HTR-8/SVneo (cell line): ENCODE measurements around the gene CLDN8.
A peak's percentile ranks its signal among the peaks of the same experiment; 100 is the strongest.

Experiments
- DNase-seq: peaks from one replicate; pipeline ENCODE4 v3.0.0; 2011; ENCODE audit warnings: low spot score, mixed read lengths; ENCODE audit not compliant: insufficient read length
- FAIRE-seq: peaks from 2 replicates; lab custom pipeline; 2011; peaks lifted over from hg19 to GRCh38; lab: Jason Lieb, UNC

Gene CLDN8

DNA sequence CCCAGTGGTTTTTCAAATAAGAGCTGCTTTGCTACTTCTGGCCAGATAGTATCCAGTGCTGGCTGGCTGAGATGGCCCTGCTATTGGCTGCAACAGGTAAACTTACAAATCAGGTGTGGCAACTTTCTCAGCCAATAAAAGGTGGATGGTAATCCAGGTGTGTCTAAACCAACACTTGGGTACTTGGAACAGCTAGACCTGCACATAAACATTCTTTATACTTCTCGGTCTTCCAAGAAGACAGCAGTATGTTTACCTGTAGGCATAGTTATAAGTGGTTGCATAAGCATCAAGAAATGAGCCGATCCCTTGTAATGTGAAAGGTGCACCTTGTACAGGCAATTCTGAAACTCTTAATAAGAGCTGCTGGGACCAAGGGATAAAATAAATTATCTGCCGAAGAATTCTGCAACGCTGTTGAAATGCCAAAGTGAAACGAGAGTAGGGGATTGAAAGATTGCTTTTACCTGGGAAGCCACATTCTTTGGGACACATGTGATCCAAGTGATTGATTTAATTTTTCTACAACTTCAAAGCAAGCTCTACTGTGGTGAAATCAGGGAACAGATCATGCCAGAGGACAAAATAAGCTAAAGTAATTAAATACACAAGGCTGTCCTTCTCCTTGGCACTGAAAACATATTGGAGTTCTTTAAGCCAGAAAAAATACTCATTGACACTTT lies at the start of gene CLDN8:
TSS of gene CLDN8 (minus strand) at position 57 of the 683 bp plus-strand sequence. CDS start 172 bp downstream, outside the sequence.
- no peak for DNase-seq
- FAIRE-seq: no peak

DNA sequence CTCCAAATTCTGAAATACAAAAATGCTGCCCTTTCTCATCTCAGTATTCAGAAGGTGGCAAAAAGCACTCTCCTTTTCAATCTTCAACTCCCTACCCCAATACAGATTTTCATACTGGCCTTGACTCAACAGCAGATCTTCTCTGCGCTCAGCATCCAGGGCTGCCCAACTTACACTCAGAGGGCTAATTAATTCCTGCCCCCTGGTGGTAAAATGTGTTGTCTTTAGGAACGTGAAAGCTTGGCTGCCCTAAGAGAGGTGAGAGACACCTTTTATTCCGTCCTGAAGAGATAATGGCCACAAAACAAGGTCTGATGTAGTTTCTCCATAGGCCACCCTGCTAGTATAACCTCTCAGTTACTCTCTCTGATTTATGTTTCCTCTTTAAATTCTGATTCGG lies 41.9 kb upstream of the CLDN8 start:
- FAIRE-seq: no peak
- DNase-seq: peak; percentile 3

DNA sequence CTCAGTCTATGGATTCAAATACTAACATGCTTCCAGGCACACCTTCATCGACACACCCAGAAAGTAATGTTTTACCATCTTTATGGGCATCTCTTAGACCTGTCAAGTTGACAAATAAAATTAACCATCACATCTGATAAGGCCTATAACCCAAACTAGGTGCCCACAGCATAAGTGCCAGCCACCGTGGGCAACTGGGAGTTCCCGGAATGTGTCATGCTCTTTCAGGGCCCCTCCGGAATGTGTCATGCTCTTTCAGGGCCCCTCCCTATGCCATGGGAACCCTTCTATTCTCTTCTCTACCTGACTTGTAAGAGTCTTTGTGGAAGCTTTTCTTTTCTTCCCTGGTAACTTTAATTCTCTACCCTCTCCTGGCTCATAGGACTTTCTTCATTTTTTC lies 40.2 kb upstream of the CLDN8 start:
- FAIRE-seq: no peak
- DNase-seq: no peak

GRCh38 chr21:30255679-30256078 lies 39.8 kb upstream of the CLDN8 start:
- DNase-seq: no peak
- FAIRE-seq: no peak

DNA sequence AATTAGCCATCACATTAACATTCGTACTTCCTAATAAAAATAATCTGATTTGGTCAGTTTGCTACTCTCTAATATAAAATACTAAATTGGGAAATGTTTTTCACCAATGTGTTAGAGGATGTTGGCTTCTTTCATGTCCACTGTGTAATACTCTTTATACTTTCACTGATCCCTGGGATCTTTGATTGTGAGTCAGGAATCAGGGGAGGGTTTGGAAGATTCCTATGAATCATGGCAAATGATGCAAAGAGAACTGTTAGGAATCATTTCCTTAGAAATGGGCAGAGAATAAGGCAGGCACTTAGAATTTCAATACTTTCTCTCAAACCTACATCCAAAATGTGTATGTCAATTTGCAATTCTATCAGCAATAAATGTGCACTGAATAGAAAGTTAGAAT lies 35.9 kb upstream of the CLDN8 start:
- FAIRE-seq: no peak

DNA sequence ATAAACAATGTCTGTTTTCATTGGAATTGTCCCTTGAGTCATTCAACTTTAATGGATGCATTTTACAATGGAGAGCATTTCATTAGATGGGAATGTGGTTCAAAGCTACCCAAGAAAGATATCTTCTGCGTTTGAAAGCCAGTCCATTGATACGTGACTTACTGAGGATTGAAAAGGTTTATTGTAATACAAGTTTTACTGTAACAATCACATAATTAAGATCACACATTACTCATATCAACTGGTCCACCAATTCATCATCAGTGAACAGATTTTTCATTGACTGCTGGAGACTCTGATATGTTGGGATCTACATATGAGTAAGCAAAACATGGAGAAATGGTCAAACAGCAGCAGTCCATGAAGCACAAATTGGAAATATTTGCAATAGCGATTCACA lies 34.0 kb upstream of the CLDN8 start:
- DNase-seq: no peak
- FAIRE-seq: no peak

More for the DNA sequence above, 35.9 kb upstream of the CLDN8 start:
- DNase-seq: no peak

DNA sequence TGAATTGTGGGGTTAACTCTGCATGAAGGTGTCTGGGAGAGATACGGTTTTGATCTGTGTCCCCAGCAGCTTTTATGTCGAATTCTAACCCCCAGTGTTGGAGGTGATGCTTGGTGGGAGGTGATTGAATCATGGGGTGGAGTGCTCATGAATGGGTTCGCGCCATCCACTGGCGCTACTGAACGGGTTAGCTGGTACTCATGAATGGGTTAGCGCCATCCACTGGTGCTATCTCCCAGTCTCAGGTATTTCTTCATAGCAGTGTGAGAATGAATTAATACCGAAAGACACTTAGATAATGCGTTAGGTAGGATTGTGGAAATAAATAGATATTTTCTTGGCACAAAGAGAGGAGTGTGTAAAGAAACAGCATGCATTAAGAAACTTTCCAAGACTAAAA lies 32.9 kb upstream of the CLDN8 start:
- DNase-seq (no peak), FAIRE-seq (no peak)

DNA sequence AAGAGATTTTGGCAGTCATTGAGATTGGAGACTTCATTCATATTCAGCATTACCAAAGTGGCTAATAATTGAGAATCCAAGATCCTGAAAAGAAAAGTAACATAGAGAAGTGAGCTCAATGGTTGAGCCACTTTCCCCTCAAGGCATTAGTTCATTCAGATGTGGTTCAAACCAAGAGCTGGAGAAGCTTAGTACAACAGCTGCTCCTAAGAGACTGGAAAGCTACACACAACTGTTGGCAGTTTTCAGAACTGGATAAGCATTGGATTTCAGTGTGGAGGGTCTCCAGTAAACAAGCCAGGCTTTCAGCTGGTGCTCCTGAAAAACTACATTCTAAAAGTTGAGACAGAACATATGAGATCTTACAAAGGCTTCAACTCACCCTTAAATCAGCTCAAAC lies 29.2 kb upstream of the CLDN8 start:
- DNase-seq: no peak
- no peak for FAIRE-seq

DNA sequence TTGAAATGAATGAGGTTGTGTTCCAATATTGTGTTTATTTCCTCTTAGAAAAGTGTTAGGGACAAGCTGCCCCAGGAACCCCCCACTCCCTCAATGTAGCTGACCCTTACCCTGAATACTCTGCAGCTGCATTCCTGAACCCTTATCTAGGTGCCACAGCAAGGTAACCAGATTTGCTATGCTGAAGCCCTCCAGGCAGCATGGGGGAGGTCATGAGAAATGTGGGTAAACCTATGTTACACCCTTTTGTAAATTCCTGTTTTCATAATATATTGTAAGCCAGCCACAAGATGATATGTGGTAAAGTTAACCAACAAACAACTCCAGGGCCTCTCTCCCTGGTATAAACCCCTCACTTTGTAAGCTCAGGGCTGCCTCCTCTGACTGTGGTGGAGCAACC lies 27.8 kb upstream of the CLDN8 start:
- DNase-seq: no peak
- no peak for FAIRE-seq

DNA sequence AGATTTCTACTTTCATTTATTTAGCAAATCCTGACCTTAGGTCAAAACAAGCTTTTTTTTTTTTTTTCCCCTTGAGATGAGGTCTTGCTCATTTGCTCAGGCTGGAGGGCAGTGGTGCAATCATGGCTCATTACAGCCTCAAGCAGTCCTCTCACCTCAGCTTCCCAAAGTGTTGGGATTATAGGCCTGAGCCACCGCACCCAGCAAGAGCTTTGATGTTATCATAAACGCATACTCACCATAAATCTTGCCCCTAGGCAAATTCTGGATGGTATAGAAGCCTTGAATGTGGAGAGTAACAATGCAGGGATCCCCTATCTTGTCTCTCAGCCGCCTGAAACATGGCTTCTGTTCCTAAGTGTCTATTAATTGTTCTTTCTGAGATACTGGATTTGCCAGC lies 24.8 kb upstream of the CLDN8 start:
- DNase-seq (no peak), FAIRE-seq (no peak)

- FAIRE-seq (no peak), DNase-seq (no peak)
Observed at GRCh38 chr21:30238168-30238567, 22.3 kb upstream of the CLDN8 start.

DNA sequence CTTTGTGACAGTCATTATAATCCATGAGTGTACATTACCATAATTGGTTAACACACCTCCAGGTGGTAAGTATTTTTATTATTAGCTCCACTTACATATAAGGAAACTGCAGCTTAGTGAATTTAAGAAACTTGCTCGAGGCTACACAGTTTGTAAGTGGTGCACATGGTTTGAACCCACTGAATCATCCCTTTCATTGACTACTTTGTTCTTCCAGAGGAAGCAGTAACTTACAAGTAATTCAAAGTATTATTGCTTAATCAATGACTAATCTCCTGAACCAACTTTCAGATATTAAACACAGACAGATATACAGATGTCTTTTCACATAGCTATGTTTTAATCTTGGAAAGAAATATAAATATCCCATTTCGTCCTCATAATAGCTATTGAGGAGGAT lies 18.7 kb upstream of the CLDN8 start:
- DNase-seq: no peak

GRCh38 chr21:30234050-30234449 lies 18.2 kb upstream of the CLDN8 start:
- no peak for FAIRE-seq
- DNase-seq: no peak

More for the DNA sequence above, 18.7 kb upstream of the CLDN8 start:
- FAIRE-seq: no peak

GRCh38 chr21:30233228-30234020 lies 17.5 kb upstream of the CLDN8 start:
- FAIRE-seq (no peak), DNase-seq (no peak)

DNA sequence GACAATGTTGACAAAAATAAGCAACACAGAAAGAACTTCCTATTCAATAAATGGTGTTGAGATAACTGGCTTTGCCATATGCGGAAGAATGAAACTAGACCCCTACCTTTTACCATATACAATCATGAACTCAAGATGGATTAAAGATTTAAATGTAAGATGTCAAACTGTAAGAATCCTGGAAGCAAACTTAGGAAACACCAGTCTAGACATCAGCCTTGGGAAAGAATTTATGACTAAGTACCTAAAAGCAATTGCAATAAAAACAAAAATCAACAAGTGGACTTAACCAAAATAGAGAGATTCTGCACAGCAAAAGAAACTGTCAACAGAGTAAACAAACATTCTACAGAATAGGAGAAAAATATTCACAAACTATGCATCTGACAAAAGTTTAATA lies 16.1 kb upstream of the CLDN8 start:
- FAIRE-seq: no peak
- no peak for DNase-seq

- FAIRE-seq: peak; percentile 31
- peak; percentile 44 for DNase-seq
Observed at GRCh38 chr21:30227633-30228404, 11.9 kb upstream of the CLDN8 start.

GRCh38 chr21:30227128-30227527 lies 11.2 kb upstream of the CLDN8 start:
- no peak for FAIRE-seq
- no peak for DNase-seq

DNA sequence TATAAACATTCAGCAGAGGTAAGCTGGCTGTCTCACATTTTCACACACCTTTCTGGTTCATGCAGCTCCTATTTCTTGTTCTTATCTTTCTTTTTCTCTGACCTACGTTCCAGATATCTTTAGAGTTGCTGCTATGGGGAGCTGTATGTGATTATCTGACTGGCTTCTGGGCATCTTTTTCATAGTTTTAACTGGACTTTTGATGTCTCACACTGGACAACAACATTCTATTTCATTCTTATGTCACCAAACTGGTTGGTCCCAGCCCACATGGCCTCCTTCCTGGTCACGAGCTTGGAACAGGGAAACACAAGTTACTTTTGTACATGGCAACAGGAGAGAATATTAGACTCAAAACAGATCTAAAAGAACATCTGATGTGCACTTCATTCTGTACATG lies 7.7 kb upstream of the CLDN8 start:
- DNase-seq (no peak), FAIRE-seq (no peak)

DNA sequence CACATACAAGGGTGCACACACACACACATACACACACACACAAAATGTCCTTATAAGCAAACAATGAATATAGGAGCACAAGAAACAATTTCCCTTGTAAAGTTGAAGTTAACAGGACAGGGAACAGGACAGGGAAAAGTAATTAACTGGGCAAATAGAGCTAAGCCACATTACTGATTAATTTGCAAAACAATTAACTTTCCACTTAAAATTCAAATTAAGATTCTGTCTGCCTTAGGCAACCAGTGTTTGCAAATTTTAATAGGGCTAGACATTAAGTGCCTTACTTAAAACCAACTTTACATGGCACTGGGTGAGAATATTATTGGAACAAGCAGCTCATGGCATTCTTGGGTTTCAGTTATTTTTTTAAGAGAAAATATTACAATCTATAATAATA lies 6.8 kb upstream of the CLDN8 start:
- FAIRE-seq (no peak), DNase-seq (no peak)

DNA sequence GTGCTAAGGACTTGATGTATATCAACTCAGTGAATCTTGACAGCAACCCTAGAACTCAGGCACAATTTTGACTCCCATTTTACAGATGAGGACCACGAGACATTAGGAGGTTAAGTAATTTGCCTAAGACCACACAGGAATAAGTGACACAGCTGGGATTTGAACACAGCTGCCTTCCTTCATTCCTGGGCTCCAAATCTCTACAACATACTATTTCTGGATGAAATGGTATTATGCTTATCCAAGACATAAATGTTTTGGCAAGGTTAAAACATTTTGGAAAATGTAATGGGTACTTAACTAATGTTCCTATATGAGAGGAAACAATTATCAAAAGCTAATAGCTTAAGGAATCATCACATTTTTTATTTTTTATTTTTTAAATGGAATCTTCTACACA lies 4.8 kb downstream of the CLDN8 start:
- DNase-seq: no peak
- FAIRE-seq: no peak

- FAIRE-seq (no peak), DNase-seq (no peak)
Observed at GRCh38 chr21:30209601-30210000, 6.3 kb downstream of the CLDN8 start.
